AG09319 (cell line): ENCODE results near the gene EPS8L3.

ENCODE experiments used
- DNase-seq: peaks from one replicate; pipeline ENCODE4 v3.0.0-alpha.2; 2010; ENCODE audit warnings: low read depth; ENCODE audit errors: extremely low read depth
- CTCF ChIP-seq: IDR thresholded peaks from 2 replicates; pipeline ENCODE4 v1.5.1; 2011; ENCODE audit warnings: low read depth, mild to moderate bottlenecking, inconsistent platforms, low read length, moderate library complexity

The EPS8L3 gene

GRCh38 chr1:109788695-109789521, 25.2 kb upstream of the EPS8L3 start:
- DNase-seq, result no peak
- TF ChIP-seq CTCF, result peak; percentile 36

- TF ChIP-seq CTCF, result no peak
- DNase-seq, result no peak
Measured at GRCh38 chr1:109787845-109788601, 24.3 kb upstream of the EPS8L3 start.

GRCh38 chr1:109787211-109787844, 23.6 kb upstream of the EPS8L3 start:
- no peak for TF ChIP-seq CTCF
- no peak for DNase-seq

GRCh38 chr1:109786531-109787021, 22.9 kb upstream of the EPS8L3 start:
- DNase-seq, result no peak
- no peak for TF ChIP-seq CTCF

GRCh38 chr1:109786112-109786480, 22.4 kb upstream of the EPS8L3 start:
- TF ChIP-seq CTCF, result no peak

GRCh38 chr1:109785446-109786111, 21.9 kb upstream of the EPS8L3 start:
- DNase-seq, result no peak
- no peak for TF ChIP-seq CTCF

More at GRCh38 chr1:109786112-109786480, 22.4 kb upstream of the EPS8L3 start:
- DNase-seq, result no peak
